Peyer's patch (tissue), 4 donors: Measurements from ENCODE around the gene GIGYF1.

Experiments used
- POLR2A ChIP-seq, 2 donors: fragments of 450-650 bp; IDR thresholded peaks; one replicate each; pipeline ENCODE4 v1.5.1; 2017; ENCODE audit warnings: antibody characterized with exemption in 2 of 2, mild to moderate bottlenecking in 2 of 2, moderate library complexity in 2 of 2
- TF ChIP-seq, protein P1 (sequence below), 6 experiments: fragments of 450-650 bp in 4 of 6; fragments of 200-600 bp in 2 of 6; sonication (generic) in 1 of 6; IDR thresholded peaks; one replicate each; pipeline ENCODE4 v1.5.1; 2017 to 2019; ENCODE audit warnings: antibody characterized with exemption in 6 of 6, mild to moderate bottlenecking in 3 of 6, moderate library complexity in 1 of 6

GRCh38 chr7:100728196-100728595 lies 34.1 kb upstream of the GIGYF1 start:
- TF ChIP-seq, protein P1, sequence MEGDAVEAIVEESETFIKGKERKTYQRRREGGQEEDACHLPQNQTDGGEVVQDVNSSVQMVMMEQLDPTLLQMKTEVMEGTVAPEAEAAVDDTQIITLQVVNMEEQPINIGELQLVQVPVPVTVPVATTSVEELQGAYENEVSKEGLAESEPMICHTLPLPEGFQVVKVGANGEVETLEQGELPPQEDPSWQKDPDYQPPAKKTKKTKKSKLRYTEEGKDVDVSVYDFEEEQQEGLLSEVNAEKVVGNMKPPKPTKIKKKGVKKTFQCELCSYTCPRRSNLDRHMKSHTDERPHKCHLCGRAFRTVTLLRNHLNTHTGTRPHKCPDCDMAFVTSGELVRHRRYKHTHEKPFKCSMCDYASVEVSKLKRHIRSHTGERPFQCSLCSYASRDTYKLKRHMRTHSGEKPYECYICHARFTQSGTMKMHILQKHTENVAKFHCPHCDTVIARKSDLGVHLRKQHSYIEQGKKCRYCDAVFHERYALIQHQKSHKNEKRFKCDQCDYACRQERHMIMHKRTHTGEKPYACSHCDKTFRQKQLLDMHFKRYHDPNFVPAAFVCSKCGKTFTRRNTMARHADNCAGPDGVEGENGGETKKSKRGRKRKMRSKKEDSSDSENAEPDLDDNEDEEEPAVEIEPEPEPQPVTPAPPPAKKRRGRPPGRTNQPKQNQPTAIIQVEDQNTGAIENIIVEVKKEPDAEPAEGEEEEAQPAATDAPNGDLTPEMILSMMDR (IDR thresholded peaks at IDR 0.05): no peak
- TF ChIP-seq POLR2A (IDR thresholded peaks at IDR 0.05): no peak
